Kidney epithelial cell (primary cell): ENCODE measurements around the gene PCYT1A. TPM values are rescaled to one million over a fixed set of nuclear protein-coding genes. Genes with fewer than 3 reads are reported as not detected.

Source experiments
- DNase-seq: peaks from one replicate; pipeline ENCODE4 v3.0.0-alpha.2; 2010; ENCODE audit warnings: low read depth
- H3K27me3 ChIP-seq: 2 replicates; pipeline ENCODE4 v1.6.0; 2011; ENCODE audit warnings: low read length; ENCODE audit not compliant: control insufficient read depth, insufficient read depth
- H3K36me3 ChIP-seq: 2 replicates; pipeline ENCODE4 v1.5.1; 2011; ENCODE audit warnings: low read length; ENCODE audit not compliant: control insufficient read depth, insufficient read depth
- H3K4me3 ChIP-seq: 2 replicates; pipeline ENCODE4 v1.5.1; 2011; ENCODE audit warnings: low read depth, mild to moderate bottlenecking, control low read depth, low read length
- total RNA-seq: library from RNA; depleted of rRNA; stranded (reverse); fragments of >200 nt; gene quantifications from 2 replicates; pipeline ENCODE4 v1.2.3, GENCODE V29; 2015
- TF ChIP-seq, protein P1 (sequence below): IDR thresholded peaks from 2 replicates; pipeline ENCODE4 v1.5.1; 2011; ENCODE audit warnings: mild to moderate bottlenecking, moderate library complexity, low read length, control low read depth, inconsistent platforms; ENCODE audit not compliant: insufficient read depth, poor library complexity, severe bottlenecking

Gene PCYT1A
- total RNA-seq, 1 donor from 2014 or later = 62.7 TPM

DNA sequence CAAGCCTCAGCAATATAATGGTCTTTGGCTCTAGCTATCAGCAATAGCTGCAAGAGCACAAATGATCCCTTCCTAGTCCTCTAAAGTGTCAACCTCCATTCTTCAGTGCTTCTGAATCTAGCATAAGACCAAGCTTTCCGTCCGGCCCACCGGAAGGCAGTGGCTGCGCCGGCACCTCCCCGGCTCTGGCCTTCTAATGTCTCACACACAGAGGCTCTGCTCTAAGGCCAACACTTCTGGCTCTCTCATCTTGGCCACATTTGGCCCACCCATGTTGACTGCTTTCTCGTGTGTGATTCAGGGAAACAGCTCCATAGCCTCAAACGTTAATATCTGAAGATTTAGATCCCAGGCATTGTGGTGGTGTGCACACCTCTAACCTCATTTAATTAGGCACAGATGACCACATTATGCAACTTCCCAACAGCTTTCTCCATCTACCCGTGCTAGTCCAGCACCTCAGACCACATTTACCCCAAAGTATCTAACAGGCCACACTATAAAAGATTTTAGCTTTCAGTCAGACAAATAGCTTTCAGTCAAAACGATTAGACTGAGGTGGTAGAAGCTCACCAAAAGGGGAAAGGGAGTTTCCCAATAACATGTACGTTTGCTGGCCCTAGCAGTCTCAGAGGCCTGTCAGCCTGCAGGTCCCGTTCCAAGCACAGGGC, 51.9 kb downstream of the PCYT1A start:
- Histone ChIP-seq H3K27me3 (no peaks in the 10 kb centered on the region), H3K4me3 (no peak overlapping the region), H3K36me3 (no peaks in the 10 kb centered on the region)
- no peak for DNase-seq
- TF ChIP-seq, protein P1, sequence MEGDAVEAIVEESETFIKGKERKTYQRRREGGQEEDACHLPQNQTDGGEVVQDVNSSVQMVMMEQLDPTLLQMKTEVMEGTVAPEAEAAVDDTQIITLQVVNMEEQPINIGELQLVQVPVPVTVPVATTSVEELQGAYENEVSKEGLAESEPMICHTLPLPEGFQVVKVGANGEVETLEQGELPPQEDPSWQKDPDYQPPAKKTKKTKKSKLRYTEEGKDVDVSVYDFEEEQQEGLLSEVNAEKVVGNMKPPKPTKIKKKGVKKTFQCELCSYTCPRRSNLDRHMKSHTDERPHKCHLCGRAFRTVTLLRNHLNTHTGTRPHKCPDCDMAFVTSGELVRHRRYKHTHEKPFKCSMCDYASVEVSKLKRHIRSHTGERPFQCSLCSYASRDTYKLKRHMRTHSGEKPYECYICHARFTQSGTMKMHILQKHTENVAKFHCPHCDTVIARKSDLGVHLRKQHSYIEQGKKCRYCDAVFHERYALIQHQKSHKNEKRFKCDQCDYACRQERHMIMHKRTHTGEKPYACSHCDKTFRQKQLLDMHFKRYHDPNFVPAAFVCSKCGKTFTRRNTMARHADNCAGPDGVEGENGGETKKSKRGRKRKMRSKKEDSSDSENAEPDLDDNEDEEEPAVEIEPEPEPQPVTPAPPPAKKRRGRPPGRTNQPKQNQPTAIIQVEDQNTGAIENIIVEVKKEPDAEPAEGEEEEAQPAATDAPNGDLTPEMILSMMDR = no peak

DNA sequence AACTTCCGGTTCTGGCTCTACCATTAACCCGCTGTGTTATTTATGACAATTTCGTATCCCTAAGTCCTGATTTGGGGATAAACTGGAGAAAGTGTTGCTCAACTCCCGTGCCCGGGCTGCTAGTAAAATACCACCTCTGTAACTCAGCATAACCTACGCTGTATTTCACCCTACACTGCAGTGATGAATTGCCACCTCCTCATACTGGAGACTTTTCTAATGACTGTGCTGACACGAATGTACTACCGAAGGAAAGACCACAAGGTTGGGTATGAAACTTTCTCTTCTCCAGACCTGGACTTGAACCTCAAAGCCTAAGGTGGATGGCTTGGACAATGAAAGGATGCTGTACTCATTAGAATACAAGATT, 54.7 kb downstream of the PCYT1A start:
- no peak for DNase-seq
- H3K4me3 ChIP-seq = no peak overlapping the region
- TF ChIP-seq, protein P1 = no peak

DNA sequence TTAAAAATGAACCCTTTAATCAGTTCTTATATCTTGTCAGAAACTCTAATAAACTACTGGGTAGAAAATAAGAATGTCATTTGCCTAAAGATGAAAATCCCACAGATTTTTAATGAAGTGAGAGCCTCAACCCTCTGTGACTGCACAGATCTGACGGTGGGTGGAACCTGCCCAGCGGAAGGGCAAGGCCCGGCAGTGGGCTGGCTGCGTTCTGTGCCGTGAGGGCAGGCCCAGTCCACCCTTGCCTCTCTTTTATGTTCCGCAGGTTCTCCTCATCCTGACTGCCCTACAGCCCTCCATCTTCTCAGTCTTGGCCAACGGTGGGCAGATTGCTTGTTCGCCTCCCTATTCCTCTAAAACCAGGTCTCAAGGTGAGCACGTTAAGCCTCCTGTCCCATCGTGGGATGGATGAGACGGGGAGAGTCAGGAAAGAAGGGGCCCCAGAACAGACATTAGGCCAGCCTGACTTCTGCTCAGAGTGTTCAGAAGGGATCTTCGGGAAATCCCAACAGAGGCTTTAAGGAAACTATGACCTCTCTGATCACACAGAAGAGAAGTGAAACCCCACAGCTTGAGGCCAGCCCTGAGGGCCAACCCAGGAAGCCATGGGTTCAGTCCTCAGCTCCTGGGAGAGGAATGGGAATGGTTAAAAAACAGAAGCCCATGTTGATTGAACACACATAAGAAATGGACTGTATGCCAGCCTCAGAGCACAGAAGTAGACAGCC, 55.2 kb downstream of the PCYT1A start:
- H3K4me3 ChIP-seq = no peak overlapping the region
- peaks cover 3% of the 10 kb centered on the region for H3K27me3 ChIP-seq
- TF ChIP-seq, protein P1 = no peak
- no peak for DNase-seq
- H3K36me3 ChIP-seq = no peaks in the 10 kb centered on the region

More for the DNA sequence above, 54.7 kb downstream of the PCYT1A start:
- H3K27me3 ChIP-seq = no peaks in the 10 kb centered on the region
- no peaks in the 10 kb centered on the region for H3K36me3 ChIP-seq

DNA sequence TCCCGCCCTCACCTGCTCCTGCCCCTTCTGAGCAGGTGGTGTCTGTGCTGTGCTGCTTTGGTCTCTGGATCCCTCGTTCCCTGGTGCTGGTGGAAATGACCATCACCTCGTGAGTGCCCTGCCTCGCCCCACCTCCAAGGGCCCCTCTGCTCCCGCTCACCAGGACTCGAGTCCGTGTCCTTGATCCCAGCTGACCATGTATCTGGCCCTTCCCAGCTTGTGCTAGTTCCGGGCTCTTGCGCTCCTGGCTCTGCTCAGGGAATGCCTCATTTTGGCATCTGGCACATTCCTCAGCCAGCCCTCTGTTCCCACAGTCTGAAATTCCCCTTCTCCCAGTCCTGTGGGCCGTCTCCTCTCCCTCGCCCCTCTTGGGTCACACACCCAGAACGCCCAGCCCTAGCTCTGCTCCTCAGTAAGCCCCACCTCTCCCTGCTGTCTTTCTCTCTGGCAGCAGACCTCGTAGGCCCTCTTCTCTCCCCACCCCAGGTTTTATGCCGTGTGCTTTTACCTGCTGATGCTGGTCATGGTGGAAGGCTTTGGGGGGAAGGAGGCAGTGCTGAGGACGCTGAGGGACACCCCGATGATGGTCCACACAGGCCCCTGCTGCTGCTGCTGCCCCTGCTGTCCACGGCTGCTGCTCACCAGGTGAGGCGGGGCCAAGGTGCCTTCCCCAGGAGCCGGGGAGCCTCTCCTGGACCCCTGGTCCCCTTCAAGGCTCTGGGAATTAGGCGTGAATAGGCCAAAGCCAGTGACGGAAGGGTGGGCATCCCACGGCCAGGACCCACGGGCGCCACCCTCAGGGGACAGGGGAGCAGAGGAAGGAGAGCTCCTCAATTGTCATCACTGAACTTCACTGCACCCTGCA, 59.7 kb downstream of the PCYT1A start:
- no peak overlapping the region for H3K4me3 ChIP-seq
- peaks cover 5% of the 10 kb centered on the region for H3K27me3 ChIP-seq
- TF ChIP-seq, protein P1 = no peak
- no peak for DNase-seq
- H3K36me3 ChIP-seq = no peaks in the 10 kb centered on the region

DNA sequence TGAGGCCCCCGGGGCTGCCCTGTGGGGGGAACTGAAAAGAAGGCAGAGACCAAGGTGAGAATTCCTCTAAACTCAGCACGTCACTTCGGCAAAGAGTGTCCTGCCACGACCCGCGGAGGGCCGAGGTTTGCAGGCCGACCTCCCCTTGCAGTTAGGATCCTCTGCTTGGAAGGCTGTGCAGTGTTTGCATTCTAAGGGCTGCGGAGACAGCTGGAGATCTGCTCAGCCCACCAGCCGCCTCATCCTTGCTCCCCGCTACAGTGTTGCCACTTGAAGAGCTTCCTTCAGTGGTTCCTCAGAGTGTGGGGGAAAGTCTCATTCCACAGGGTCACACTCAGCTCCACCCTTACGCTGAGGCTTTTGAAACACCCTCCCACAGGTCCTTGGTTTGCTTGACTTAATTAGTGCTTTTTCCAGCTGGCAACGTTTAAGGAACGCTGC, 60.4 kb downstream of the PCYT1A start:
- Histone ChIP-seq H3K27me3 (peaks cover 6% of the 10 kb centered on the region), H3K36me3 (no peaks in the 10 kb centered on the region), H3K4me3 (no peak overlapping the region)
- DNase-seq = no peak
- TF ChIP-seq, protein P1 = no peak
